BJ (cell line): ENCODE data around the gene SNCG. TPM values are rescaled to one million over a fixed set of nuclear protein-coding genes. Genes with fewer than 3 reads are reported as not detected.

Experiments used
- CTCF ChIA-PET: fragments of 350-600 bp; formaldehyde crosslinking; extraction: SDS; loops from one replicate; lab custom pipeline; 2021; ENCODE audit warnings: antibody characterized with exemption, inconsistent platforms; lab: Yijun Ruan, JAX
- POLR2A ChIA-PET: fragments of 300-600 bp; sonication (Branson Sonifier 250); formaldehyde crosslinking; extraction: SDS; loops from one replicate; lab custom pipeline; 2021; ENCODE audit warnings: antibody characterized with exemption; lab: Charles Lee
- DNase-seq: peaks from one replicate; pipeline ENCODE4 v3.0.0-alpha.2; 2011; ENCODE audit warnings: low read depth
- H3K27me3 ChIP-seq: 2 replicates; pipeline ENCODE4 v1.6.0; 2011; ENCODE audit warnings: low read length; ENCODE audit not compliant: control insufficient read depth, insufficient read depth
- H3K36me3 ChIP-seq: 2 replicates; pipeline ENCODE4 v1.5.1; 2011; ENCODE audit warnings: low read length; ENCODE audit not compliant: control insufficient read depth, insufficient read depth
- H3K4me3 ChIP-seq: 2 replicates; pipeline ENCODE4 v1.5.1; 2011; ENCODE audit warnings: low read depth, mild to moderate bottlenecking, control low read depth, low read length
- polyA plus RNA-seq: library from polyadenylated mRNA; depleted of rRNA; stranded (reverse); fragments of >200 nt; gene quantifications from 2 replicates; pipeline ENCODE4 v1.2.3, GENCODE V29; 2011
- TF ChIP-seq, protein P1 (sequence below): IDR thresholded peaks from 2 replicates; pipeline ENCODE4 v1.5.1; 2011; ENCODE audit warnings: low read depth, mild to moderate bottlenecking, control low read depth, inconsistent platforms, low read length, moderate library complexity; ENCODE audit not compliant: insufficient read depth

Gene SNCG
- polyA plus RNA-seq, 1 experiment, result 9.7 TPM

DNA sequence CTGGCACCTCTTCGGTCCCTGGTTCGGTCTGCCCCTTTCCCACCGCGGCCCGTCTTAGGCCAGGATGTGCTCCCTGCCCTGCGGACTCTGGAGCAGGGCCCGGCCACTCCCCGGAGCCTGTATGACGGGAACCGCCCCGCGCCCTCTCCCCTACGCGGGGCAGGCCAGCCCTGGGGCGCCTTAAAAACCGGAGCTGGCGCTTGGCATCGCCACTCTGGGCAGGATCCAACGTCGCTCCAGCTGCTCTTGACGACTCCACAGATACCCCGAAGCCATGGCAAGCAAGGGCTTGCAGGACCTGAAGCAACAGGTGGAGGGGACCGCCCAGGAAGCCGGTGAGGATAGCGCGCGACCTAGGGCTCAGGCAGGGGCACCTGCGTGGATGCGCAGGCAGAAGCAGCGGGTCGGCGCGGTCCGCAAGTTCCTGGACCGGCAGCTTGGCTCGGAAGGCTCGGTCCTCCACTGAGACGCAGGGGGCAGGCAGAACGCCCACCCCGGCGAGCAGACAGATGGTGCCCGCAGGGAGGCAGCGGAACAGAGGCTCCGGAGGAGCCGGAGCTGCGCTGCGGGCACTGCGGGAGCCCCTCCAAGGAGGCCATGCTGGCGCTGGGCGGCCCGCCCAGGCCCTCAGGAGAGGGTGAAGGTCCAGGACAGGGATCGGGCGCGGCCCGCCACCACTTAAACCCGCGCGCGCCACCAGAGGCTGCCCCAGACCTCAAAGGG lies 10.0 kb downstream of the SNCG start, which contains the start of gene ADIRF:
Gene ADIRF, plus strand, starts transcription at position 212 of the 723 bp plus-strand sequence. Its CDS starts 63 bp downstream, at position 275.
- ChIA-PET POLR2A (interaction anchor here (0.6 kb wide), 1 partner anchor 119 kb away, joined by 3 read pairs; no protein-coding TSS in a partner anchor), CTCF (interaction anchor here (0.8 to 19.2 kb wide), 7 partner anchors 8 to 280 kb away, joined by 3 to 346 read pairs (median 10); partner anchors contain the start of gene SNCG)
- H3K4me3 ChIP-seq, result peak within 1 kb of the TSS; percentile 74
- TF ChIP-seq, protein P1, sequence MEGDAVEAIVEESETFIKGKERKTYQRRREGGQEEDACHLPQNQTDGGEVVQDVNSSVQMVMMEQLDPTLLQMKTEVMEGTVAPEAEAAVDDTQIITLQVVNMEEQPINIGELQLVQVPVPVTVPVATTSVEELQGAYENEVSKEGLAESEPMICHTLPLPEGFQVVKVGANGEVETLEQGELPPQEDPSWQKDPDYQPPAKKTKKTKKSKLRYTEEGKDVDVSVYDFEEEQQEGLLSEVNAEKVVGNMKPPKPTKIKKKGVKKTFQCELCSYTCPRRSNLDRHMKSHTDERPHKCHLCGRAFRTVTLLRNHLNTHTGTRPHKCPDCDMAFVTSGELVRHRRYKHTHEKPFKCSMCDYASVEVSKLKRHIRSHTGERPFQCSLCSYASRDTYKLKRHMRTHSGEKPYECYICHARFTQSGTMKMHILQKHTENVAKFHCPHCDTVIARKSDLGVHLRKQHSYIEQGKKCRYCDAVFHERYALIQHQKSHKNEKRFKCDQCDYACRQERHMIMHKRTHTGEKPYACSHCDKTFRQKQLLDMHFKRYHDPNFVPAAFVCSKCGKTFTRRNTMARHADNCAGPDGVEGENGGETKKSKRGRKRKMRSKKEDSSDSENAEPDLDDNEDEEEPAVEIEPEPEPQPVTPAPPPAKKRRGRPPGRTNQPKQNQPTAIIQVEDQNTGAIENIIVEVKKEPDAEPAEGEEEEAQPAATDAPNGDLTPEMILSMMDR, result no peak
- H3K36me3 ChIP-seq, result no peaks in the 10 kb centered on the region
- DNase-seq, result no peak
- no peaks in the 10 kb centered on the region for H3K27me3 ChIP-seq

DNA sequence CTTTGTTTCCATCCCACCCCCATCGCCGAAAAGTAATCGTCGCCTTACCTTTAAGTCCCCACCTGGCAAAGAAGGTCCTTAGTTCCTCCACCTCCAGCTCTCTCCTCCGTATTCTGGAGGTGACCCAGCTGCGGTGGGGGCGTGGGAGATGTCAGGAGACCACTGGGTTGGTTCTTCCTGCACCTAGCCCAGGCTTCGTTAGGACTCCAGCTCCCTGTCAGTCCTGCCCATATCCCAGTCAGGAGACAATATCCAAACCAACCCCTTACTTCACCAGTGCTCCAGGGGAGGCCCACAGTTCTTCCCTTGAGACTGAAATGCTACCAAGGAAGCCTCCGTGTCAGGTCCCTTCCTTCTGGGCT lies 10.6 kb downstream of the SNCG start:
- Histone ChIP-seq H3K27me3 (no peaks in the 10 kb centered on the region), H3K36me3 (no peaks in the 10 kb centered on the region), H3K4me3 (peak overlapping the region; percentile 74)
- ChIA-PET CTCF (interaction anchor here (1.7 to 19.2 kb wide), 6 partner anchors 8 to 281 kb away, joined by 4 to 346 read pairs (median 11); partner anchors contain the start of gene SNCG), POLR2A (interaction anchor here (0.6 to 1.1 kb wide), 2 partner anchors 10 to 119 kb away, joined by 3 to 4 read pairs; partner anchors contain the start of gene SNCG)
- TF ChIP-seq, protein P1, result no peak
- no peak for DNase-seq

DNA sequence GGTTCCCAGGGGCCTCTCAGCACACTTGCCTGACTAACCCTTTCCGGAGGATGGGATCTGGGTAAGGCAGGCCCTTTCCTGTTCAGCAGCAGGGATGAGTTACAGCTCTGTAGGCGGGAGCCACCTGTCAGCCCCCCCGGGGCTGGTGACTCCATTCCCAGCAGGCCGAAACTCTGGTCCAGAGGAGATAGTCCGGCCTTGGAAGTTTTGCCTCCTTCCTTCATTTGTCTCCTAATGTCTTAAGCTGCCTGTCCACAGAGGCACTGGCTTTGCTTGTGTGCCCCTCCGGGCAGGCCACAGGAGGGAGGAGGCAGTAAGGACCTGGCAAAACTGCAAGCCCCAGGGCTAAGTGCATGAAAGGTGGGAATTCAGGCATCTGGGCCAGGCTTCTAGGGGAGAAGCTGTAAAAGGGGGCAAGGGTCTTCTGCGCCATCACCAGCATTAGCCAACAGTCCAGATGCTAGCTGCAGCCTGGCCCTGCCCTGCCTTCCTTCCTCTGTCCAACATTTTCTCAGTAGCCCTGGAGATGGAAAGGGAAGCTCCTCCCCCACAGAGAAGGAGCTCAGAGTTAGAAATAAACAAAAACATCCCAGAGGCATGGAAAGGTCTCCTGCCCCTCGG lies 11.1 kb downstream of the SNCG start:
- no peaks in the 10 kb centered on the region for H3K36me3 ChIP-seq
- H3K4me3 ChIP-seq, result peak overlapping the region; percentile 74
- no peaks in the 10 kb centered on the region for H3K27me3 ChIP-seq
- ChIA-PET POLR2A (interaction anchor here (1.1 kb wide), 1 partner anchor 11 kb away, joined by 4 read pairs; the partner anchor contains the start of gene SNCG), CTCF (interaction anchor here (0.6 to 19.2 kb wide), 7 partner anchors 9 to 282 kb away, joined by 3 to 346 read pairs (median 4); no protein-coding TSS in a partner anchor)
- TF ChIP-seq, protein P1, result no peak
- DNase-seq, result no peak

DNA sequence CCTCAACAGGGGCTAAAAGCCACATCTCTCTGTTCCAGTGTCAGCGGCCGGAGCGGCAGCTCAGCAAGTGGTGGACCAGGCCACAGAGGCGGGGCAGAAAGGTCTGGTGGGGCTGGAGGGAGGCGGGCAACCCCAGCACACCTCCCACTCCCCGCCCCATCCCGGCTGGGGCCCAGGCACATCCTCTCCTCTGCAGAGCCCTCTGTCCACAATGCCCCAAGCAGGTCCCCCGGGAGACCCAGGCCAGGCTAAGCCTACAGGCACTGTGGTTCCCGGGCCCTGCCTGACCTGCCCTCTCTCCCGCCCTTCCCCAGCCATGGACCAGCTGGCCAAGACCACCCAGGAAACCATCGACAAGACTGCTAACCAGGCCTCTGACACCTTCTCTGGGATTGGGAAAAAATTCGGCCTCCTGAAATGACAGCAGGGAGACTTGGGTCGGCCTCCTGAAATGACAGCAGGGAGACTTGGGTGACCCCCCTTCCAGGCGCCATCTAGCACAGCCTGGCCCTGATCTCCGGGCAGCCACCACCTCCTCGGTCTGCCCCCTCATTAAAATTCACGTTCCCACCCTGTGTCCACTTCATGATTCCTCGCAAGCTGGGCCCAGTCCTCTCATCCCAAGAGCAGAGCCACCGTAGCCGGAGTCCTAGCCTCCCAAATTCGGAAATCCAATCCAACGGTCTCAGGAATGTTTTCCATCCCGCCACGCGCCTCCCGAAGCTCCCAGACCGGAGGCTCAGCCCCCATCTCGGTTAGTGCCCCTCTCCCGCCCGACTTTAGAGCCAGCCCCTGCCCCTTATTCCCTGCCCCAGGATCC lies 12.0 kb downstream of the SNCG start:
- DNase-seq, result no peak
- ChIA-PET CTCF (interaction anchor here (0.6 to 19.2 kb wide), 6 partner anchors 10 to 283 kb away, joined by 3 to 346 read pairs (median 3); no protein-coding TSS in a partner anchor), POLR2A (interaction anchor here (1.1 kb wide), 1 partner anchor 12 kb away, joined by 4 read pairs; the partner anchor contains the start of gene SNCG)
- TF ChIP-seq, protein P1, result no peak
- peak overlapping the region; percentile 74 for H3K4me3 ChIP-seq
- no peaks in the 10 kb centered on the region for H3K36me3 ChIP-seq
- H3K27me3 ChIP-seq, result no peaks in the 10 kb centered on the region
